Lung (tissue), 12 donors: Measurements from ENCODE around the gene MYO18A. TPM values are rescaled to one million over a fixed set of nuclear protein-coding genes. Genes with fewer than 3 reads are reported as not detected.

Source experiments
- ATAC-seq: fragments of 200-7000 bp; cut with Tn5 transposase; one replicate; pipeline ENCODE4 v1.9.1; 2020; ENCODE audit warnings: moderate number of reproducible peaks; ENCODE audit not compliant: insufficient read depth, low FRiP score
- DNase-seq, 3 donors: peaks; one replicate each; pipeline ENCODE4 v3.0.0-alpha.2; 2013 to 2017
- H3K27ac ChIP-seq, 2 donors: one replicate each; pipeline ENCODE4 v1.5.1; 2013; ENCODE audit warnings: mild to moderate bottlenecking in 2 of 2, moderate library complexity in 2 of 2, control low read depth in 1 of 2, inconsistent platforms in 1 of 2, low read depth in 1 of 2, low read length in 1 of 2
- H3K27me3 ChIP-seq, 3 donors: one replicate each; pipeline ENCODE4 v1.5.1; 2013; ENCODE audit warnings: low read length in 2 of 3; ENCODE audit not compliant: control insufficient read depth in 3 of 3, insufficient read depth in 3 of 3
- H3K36me3 ChIP-seq, 4 donors: one replicate each; pipeline ENCODE4 v1.5.1; 2013; ENCODE audit warnings: low read length in 4 of 4, mild to moderate bottlenecking in 1 of 4, moderate library complexity in 1 of 4; ENCODE audit not compliant: control insufficient read depth in 4 of 4, insufficient read depth in 4 of 4
- H3K4me1 ChIP-seq, 5 donors: one replicate each; pipeline ENCODE4 v1.5.1; 2013; ENCODE audit warnings: low read length in 5 of 5, mild to moderate bottlenecking in 2 of 5, moderate library complexity in 1 of 5; ENCODE audit not compliant: control insufficient read depth in 5 of 5, insufficient read depth in 5 of 5
- H3K4me3 ChIP-seq: one replicate; pipeline ENCODE4 v1.5.1; 2013; ENCODE audit warnings: mild to moderate bottlenecking, control low read depth, moderate library complexity
- H3K9ac ChIP-seq, 2 donors: one replicate each; pipeline ENCODE4 v1.5.1; 2013; ENCODE audit warnings: low read length in 2 of 2, control low read depth in 1 of 2; ENCODE audit not compliant: insufficient read depth in 1 of 2
- H3K9me3 ChIP-seq, 4 donors: one replicate each; pipeline ENCODE4 v1.5.1; 2013; ENCODE audit warnings: low read length in 3 of 4, mild to moderate bottlenecking in 1 of 4, moderate library complexity in 1 of 4; ENCODE audit not compliant: control insufficient read depth in 4 of 4, insufficient read depth in 3 of 4
- WGBS, 2 donors: extraction: QIAGEN DNeasy Blood & Tissue Kit; methylation state at CpG; one replicate each; pipeline ENCODE4 v1.1.7; 2013; 5-methylcytosine and 5-hydroxymethylcytosine counted together
- polyA plus RNA-seq, 2 donors: library from polyadenylated mRNA; stranded (reverse); fragments of 200-250 nt; gene quantifications; one replicate each; pipeline ENCODE4 v1.2.1, GENCODE V29; 2013
- total RNA-seq, 2 donors: library from RNA; depleted of rRNA in 1 of 2; stranded (reverse); fragments of >200 nt in 1 of 2; gene quantifications; one replicate each; pipeline ENCODE4 v1.2.1, GENCODE V29; 2014 to 2021
- TF ChIP-seq, protein P1 (sequence below): IDR thresholded peaks from 2 replicates; pipeline ENCODE4 v1.5.1; 2012; ENCODE audit warnings: mild to moderate bottlenecking; ENCODE audit errors: control extremely low read depth, extremely low read depth
- donor health status: control.
- donor health status: control.
- donor health status: Bipolar disorder and iron deficiency.
- donor health status: healthy.
- donor health status: DM: yes; HTN: yes; CAD: no.

MYO18A gene
- total and polyA plus RNA-seq, 4 donors: 19.0 to 65.2 (median 49.3) TPM

DNA sequence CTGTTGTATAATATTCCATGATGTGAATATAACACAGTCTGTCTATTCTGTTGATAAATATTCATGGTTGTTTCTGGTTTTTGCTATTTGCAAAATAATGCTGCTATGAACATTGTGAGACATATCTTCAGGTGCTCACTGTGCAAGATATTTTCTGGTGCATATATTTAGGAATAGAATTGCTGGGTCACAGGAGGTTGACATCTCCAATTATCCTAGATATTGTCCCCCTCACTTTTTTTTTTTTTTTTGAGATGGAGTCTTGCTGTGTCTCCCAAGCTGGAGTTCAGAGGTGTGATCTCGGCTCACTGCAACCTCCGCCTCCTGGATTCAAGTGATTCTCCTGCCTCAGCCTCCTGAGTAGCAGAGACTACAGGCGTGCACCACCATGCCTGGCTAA lies 14.5 kb upstream of the MYO18A start:
- TF ChIP-seq, protein P1, sequence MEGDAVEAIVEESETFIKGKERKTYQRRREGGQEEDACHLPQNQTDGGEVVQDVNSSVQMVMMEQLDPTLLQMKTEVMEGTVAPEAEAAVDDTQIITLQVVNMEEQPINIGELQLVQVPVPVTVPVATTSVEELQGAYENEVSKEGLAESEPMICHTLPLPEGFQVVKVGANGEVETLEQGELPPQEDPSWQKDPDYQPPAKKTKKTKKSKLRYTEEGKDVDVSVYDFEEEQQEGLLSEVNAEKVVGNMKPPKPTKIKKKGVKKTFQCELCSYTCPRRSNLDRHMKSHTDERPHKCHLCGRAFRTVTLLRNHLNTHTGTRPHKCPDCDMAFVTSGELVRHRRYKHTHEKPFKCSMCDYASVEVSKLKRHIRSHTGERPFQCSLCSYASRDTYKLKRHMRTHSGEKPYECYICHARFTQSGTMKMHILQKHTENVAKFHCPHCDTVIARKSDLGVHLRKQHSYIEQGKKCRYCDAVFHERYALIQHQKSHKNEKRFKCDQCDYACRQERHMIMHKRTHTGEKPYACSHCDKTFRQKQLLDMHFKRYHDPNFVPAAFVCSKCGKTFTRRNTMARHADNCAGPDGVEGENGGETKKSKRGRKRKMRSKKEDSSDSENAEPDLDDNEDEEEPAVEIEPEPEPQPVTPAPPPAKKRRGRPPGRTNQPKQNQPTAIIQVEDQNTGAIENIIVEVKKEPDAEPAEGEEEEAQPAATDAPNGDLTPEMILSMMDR: no peak
- ATAC-seq: no peak
- 95% methylated on average over 3 of the region's 3 CpGs for WGBS, 2 donors
- no peak overlapping the region for H3K27ac ChIP-seq
- H3K36me3 ChIP-seq: no peaks in the 10 kb centered on the region
- H3K9me3 ChIP-seq: no peaks in the 10 kb centered on the region
- no peak for DNase-seq
- H3K4me3 ChIP-seq: no peak overlapping the region
- peaks cover 0 to 4% (median 0%) of the 10 kb centered on the region in 5 donors for H3K4me1 ChIP-seq
- H3K9ac ChIP-seq: no peak overlapping the region
- peaks cover 0 to 12% (median 0%) of the 10 kb centered on the region in 3 donors for H3K27me3 ChIP-seq

DNA sequence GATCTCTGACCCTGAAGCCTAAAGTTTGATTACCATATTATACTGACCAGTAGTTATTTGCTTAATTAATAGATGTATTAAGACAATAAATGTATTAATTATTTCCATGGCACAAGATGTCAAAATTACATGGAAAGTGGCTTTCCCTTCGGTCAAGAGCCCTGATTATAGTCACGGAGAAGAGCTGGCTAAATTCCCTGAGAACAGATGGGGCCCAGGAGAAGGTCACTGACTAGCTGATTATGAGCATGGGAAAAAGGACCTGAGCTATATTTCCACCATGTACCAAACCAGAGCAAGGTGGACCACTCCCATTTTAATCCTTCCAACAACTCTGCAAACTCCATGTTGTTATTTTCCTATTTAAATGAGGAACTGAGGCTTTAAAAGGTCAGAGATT lies 12.9 kb upstream of the MYO18A start:
- Histone ChIP-seq H3K4me1 (peaks cover 0 to 4% (median 0%) of the 10 kb centered on the region in 5 donors), H3K27ac (no peak overlapping the region), H3K9ac (no peak overlapping the region), H3K4me3 (no peak overlapping the region), H3K9me3 (no peaks in the 10 kb centered on the region), H3K27me3 (peaks cover 0 to 12% (median 0%) of the 10 kb centered on the region in 3 donors), H3K36me3 (no peaks in the 10 kb centered on the region)
- TF ChIP-seq, protein P1: no peak
- WGBS, 2 donors: 71 to 86% methylated on average over 2 of the region's 2 CpGs
- ATAC-seq (no peak), DNase-seq (no peak)

DNA sequence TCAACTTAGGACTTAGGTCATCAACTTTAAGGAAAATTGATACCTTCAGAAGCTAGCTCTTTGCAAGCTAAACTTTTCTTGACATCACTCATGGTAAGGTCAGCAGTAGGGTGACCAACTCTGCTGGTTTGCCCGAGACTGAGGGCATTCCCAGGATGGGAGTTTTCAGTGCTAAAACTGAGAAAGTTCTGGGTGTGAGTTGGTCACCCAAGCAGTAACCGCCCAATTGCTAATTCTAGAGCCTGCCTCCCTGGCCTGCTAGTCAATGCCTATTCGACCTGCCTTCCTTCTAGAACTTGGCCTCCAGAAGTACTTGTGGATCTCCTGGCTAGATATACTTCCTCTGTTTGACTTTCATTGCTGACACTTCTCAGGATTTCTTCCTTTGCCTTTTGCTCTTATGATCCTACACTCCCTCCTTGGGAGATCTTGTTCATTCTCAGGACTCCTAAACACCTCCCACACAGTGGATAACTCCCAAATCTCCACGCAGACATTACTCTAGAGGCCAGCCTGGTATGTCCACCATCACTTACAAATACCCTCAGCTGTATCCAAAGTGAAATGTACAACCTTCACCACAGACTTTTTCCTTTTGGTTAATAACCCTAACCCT lies 10.5 kb upstream of the MYO18A start:
- WGBS, 2 donors: 84 to 91% methylated on average over 4 of the region's 4 CpGs
- H3K4me3 ChIP-seq: no peak overlapping the region
- peaks cover 0 to 5% (median 0%) of the 10 kb centered on the region in 5 donors for H3K4me1 ChIP-seq
- no peak for DNase-seq
- no peaks in the 10 kb centered on the region for H3K36me3 ChIP-seq
- H3K9me3 ChIP-seq: no peaks in the 10 kb centered on the region
- no peak for ATAC-seq
- no peak overlapping the region for H3K9ac ChIP-seq
- peaks cover 0 to 6% (median 0%) of the 10 kb centered on the region in 3 donors for H3K27me3 ChIP-seq
- TF ChIP-seq, protein P1: no peak
- H3K27ac ChIP-seq: no peak overlapping the region

DNA sequence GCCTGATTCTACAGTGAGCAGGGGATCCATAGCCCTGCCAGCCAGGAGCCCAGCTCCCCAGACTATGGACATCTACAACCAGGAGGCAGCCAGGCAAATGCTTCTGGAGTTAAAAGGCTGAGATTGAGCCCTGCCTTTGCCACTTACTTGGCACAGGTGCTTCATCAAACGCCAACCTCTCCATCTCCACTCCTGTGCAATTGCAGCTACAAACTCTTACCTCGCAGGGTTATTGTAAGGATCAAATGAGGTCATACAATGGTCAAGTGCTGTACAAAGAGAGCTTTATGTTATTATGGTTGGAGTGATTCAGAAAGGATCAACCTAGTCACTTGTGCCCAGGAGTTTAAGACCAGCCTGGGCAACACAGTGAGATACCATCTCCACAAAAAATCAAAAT lies 9.8 kb upstream of the MYO18A start:
- no peak for DNase-seq
- 63 to 85% methylated on average over 2 of the region's 2 CpGs for WGBS, 2 donors

More for the DNA sequence above, 9.8 kb upstream of the MYO18A start:
- TF ChIP-seq, protein P1: no peak
- Histone ChIP-seq H3K27me3 (no peaks in the 10 kb centered on the region), H3K36me3 (no peaks in the 10 kb centered on the region), H3K9me3 (no peaks in the 10 kb centered on the region), H3K4me3 (no peak overlapping the region), H3K4me1 (peaks cover 0 to 5% (median 0%) of the 10 kb centered on the region in 5 donors), H3K9ac (no peak overlapping the region), H3K27ac (no peak overlapping the region)
- ATAC-seq: no peak
